ENCODE measurements around the gene TIAM1.

- TF ChIP-seq CTCF (IDR thresholded peaks at IDR 0.05) (no peak), POLR2AphosphoS5 (IDR thresholded peaks at IDR 0.05) (no peak)
Observed at GRCh38 chr21:31075848-31076247, 268.2 kb downstream of the TIAM1 start.

Data from prostate gland (tissue), 2 donors.